Thoracic aorta (tissue), 2 donors: ENCODE data around the gene IARS1. TPM values are rescaled to one million over a fixed set of nuclear protein-coding genes. Genes with fewer than 3 reads are reported as not detected.

Experiments
- ATAC-seq: fragments of 150-250 bp; one replicate; pipeline ENCODE4 v1.8.0; 2017; ENCODE audit warnings: low read depth; ENCODE audit not compliant: insufficient number of reproducible peaks, low FRiP score
- DNase-seq: peaks from one replicate; pipeline ENCODE4 v3.0.0-alpha.2; 2020; ENCODE audit warnings: low spot score
- H3K27ac ChIP-seq, 2 donors: fragments of 200-600 bp; sonication (generic); 1 replicate in 1 of 2; 2 replicates in 1 of 2; pipeline ENCODE4 v1.5.1; 2016; ENCODE audit warnings: mild to moderate bottlenecking in 2 of 2, moderate library complexity in 2 of 2
- H3K27me3 ChIP-seq: fragments of 200-600 bp; sonication (generic); replicated peaks from 2 replicates; pipeline ENCODE4 v1.6.0; 2016; ENCODE audit warnings: mild to moderate bottlenecking; ENCODE audit not compliant: insufficient read depth
- H3K36me3 ChIP-seq: fragments of 200-600 bp; sonication (generic); one replicate; pipeline ENCODE4 v1.5.1; 2016
- H3K4me1 ChIP-seq, 2 donors: fragments of 200-600 bp; sonication (generic); 1 replicate in 1 of 2; 2 replicates in 1 of 2; pipeline versions ENCODE4 v1.5.1 to v1.6.0; 2016; ENCODE audit warnings: low read depth in 2 of 2, mild to moderate bottlenecking in 1 of 2; ENCODE audit not compliant: control insufficient read depth in 1 of 2
- H3K4me3 ChIP-seq: fragments of 200-600 bp; sonication (generic); 2 replicates; pipeline ENCODE4 v1.5.1; 2016; ENCODE audit warnings: mild to moderate bottlenecking
- H3K9me3 ChIP-seq: fragments of 200-600 bp; sonication (generic); 2 replicates; pipeline ENCODE4 v1.5.1; 2016
- CTCF ChIP-seq: fragments of 200-600 bp; sonication (generic); IDR thresholded peaks from one replicate; pipeline ENCODE4 v1.5.1; 2019; ENCODE audit warnings: antibody characterized with exemption
- total RNA-seq, 2 donors: library from RNA; depleted of rRNA; stranded (reverse); fragments of >200 nt; gene quantifications; one replicate each; pipeline versions ENCODE4 v1.1.0 to v1.2.3, GENCODE V29; 2016

Gene IARS1
- 100 to 1,000 TPM in 1 of 2 donors, 10 to 100 TPM in 1; 79.3 to 150 TPM for total RNA-seq

GRCh38 chr9:92293452-92294296 is at the start of gene IARS1:
TSS of gene IARS1 (minus strand) at chr9:92293697. CDS start at chr9:92289419, 4,278 bp downstream.
- H3K4me3 ChIP-seq: peak within 1 kb of the TSS; percentile 96
- peaks cover 8 to 31% of the 10 kb centered on the region in 2 donors for H3K4me1 ChIP-seq
- no peaks in the 10 kb centered on the region for H3K27me3 ChIP-seq
- peaks cover 5% of the 10 kb centered on the region for H3K36me3 ChIP-seq
- H3K9me3 ChIP-seq: no peaks in the 10 kb centered on the region
- DNase-seq (peak; percentile 94), ATAC-seq (peak; percentile 98)
- TF ChIP-seq CTCF: no peak
- peak within 1 kb of the TSS; percentile 74 for H3K27ac ChIP-seq

- no peaks in the 10 kb centered on the region for H3K9me3 ChIP-seq
- no peak overlapping the region for H3K4me3 ChIP-seq
- no peaks in the 10 kb centered on the region for H3K27me3 ChIP-seq
- peaks cover 6 to 27% of the 10 kb centered on the region in 2 donors for H3K4me1 ChIP-seq
- H3K27ac ChIP-seq: peak overlapping the region; percentile 63 to 74
- ATAC-seq (no peak), DNase-seq (no peak)
- TF ChIP-seq CTCF: peak; percentile 46
- no peaks in the 10 kb centered on the region for H3K36me3 ChIP-seq
Measured at GRCh38 chr9:92342825-92343488, 49.5 kb upstream of the IARS1 start.

GRCh38 chr9:92341578-92341977 is 48.1 kb upstream of the IARS1 start:
- Histone ChIP-seq H3K27ac (peak overlapping the region; percentile 63 to 74), H3K27me3 (no peaks in the 10 kb centered on the region), H3K36me3 (no peaks in the 10 kb centered on the region), H3K4me3 (no peak overlapping the region), H3K4me1 (peaks cover 6 to 22% of the 10 kb centered on the region in 2 donors), H3K9me3 (no peaks in the 10 kb centered on the region)
- ATAC-seq (no peak), DNase-seq (no peak)
- no peak for TF ChIP-seq CTCF

- TF ChIP-seq CTCF: no peak
- Histone ChIP-seq H3K27ac (no peak overlapping the region), H3K4me3 (no peak overlapping the region), H3K36me3 (no peaks in the 10 kb centered on the region), H3K4me1 (no peaks in the 10 kb centered on the region), H3K9me3 (no peaks in the 10 kb centered on the region), H3K27me3 (no peaks in the 10 kb centered on the region)
- no peak for DNase-seq
- ATAC-seq: no peak
Measured at GRCh38 chr9:92333282-92333634, 39.8 kb upstream of the IARS1 start.

GRCh38 chr9:92332577-92333281 is 39.2 kb upstream of the IARS1 start:
- H3K9me3 ChIP-seq: no peaks in the 10 kb centered on the region
- ATAC-seq (no peak), DNase-seq (no peak)
- H3K27me3 ChIP-seq: no peaks in the 10 kb centered on the region
- H3K4me1 ChIP-seq: no peaks in the 10 kb centered on the region
- no peak overlapping the region for H3K4me3 ChIP-seq
- no peak overlapping the region for H3K27ac ChIP-seq
- no peak for TF ChIP-seq CTCF
- H3K36me3 ChIP-seq: no peaks in the 10 kb centered on the region
